ENCODE results near the gene PLXNC1.
"Not testable (repeated sequence)": the region's sequence is repeated elsewhere in the genome, so short reads cannot be mapped to it uniquely, and the experiment has no call there.

Gene PLXNC1

GRCh38 chr12:94305130-94305957 is 157.0 kb downstream of the PLXNC1 start:
- DNase-seq = no peak

GRCh38 chr12:94308612-94309011 is 160.2 kb downstream of the PLXNC1 start:
- DNase-seq = no peak

GRCh38 chr12:94309373-94309772 is 161.0 kb downstream of the PLXNC1 start:
- no peak for DNase-seq

- no peak for DNase-seq
Measured at GRCh38 chr12:94312378-94312777, 164.0 kb downstream of the PLXNC1 start.

GRCh38 chr12:94316600-94316999 is 168.2 kb downstream of the PLXNC1 start:
- DNase-seq = not testable (repeated sequence)

- DNase-seq = no peak
Measured at GRCh38 chr12:94318181-94318580, 169.8 kb downstream of the PLXNC1 start.

GRCh38 chr12:94320109-94320508 is 171.7 kb downstream of the PLXNC1 start:
- no peak for DNase-seq

- DNase-seq = no peak
Measured at GRCh38 chr12:94322346-94322745, 174.0 kb downstream of the PLXNC1 start.

GRCh38 chr12:94326234-94326633 is 177.9 kb downstream of the PLXNC1 start:
- DNase-seq = no peak

- DNase-seq = no peak
Measured at GRCh38 chr12:94326727-94327126, 178.3 kb downstream of the PLXNC1 start.

- no peak for DNase-seq
Measured at GRCh38 chr12:94327809-94328208, 179.4 kb downstream of the PLXNC1 start.

GRCh38 chr12:94329366-94329765 is 181.0 kb downstream of the PLXNC1 start:
- no peak for DNase-seq

GRCh38 chr12:94333396-94333795 is 185.0 kb downstream of the PLXNC1 start:
- no peak for DNase-seq

- DNase-seq = no peak
Measured at GRCh38 chr12:94336211-94336925, 188.0 kb downstream of the PLXNC1 start.

- DNase-seq = no peak
Measured at GRCh38 chr12:94338006-94338794, 189.8 kb downstream of the PLXNC1 start.

- no peak for DNase-seq
Measured at GRCh38 chr12:94340573-94340972, 192.2 kb downstream of the PLXNC1 start.

GRCh38 chr12:94353130-94353529 is 204.8 kb downstream of the PLXNC1 start:
- DNase-seq = no peak

All from midbrain (tissue), 1 donor.